ENCODE results near the gene PCBD2. TPM values are rescaled to one million over a fixed set of nuclear protein-coding genes. Genes with fewer than 3 reads are reported as not detected.

PCBD2 gene
- total and polyA plus RNA-seq, 2 donors (not counting 1 experiment from before 2014, with no cell fraction given), result 6.1 to 15.7 TPM

DNA sequence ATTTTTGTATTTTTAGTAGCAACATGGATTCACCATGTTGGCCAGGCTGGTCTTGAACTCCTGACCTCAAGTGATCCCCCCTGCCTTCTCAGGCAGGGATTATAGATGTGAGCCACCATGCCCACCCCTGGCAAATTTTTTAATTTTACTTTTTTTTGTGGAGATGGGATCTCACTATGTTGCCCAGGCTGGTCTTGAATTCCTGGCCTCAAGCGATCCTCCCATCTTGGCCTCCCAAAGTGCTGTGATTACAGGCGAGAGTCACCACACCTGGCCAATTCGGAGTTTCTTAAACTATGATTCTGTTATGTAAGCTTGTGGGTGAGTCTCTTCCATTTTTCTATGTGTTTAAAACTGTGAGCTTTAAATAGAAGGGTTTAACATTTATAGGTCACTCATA is 27.6 kb downstream of the PCBD2 start:
- Mint-ChIP-seq H3K4me3 (no peak overlapping the region), H3K9me3 (ENCODE audit: insufficient read depth) (no peaks in the 10 kb centered on the region), H3K4me1 (no peaks in the 10 kb centered on the region), H3K27ac (no peak overlapping the region), H3K27me3 (no peaks in the 10 kb centered on the region)
- no peaks in the 10 kb centered on the region for H3K27me3 ChIP-seq (replicated peaks in 1 of 4; ENCODE audit: control extremely low read depth in 1 of 4, control insufficient read depth in 3 of 4, insufficient read depth in 4 of 4, low read length in 3 of 4)
- no peak for DNase-seq
- ATAC-seq (ENCODE audit: low read depth), result no peak
- no peak overlapping the region for H3K4me2 ChIP-seq (replicated peaks; ENCODE audit: low read depth, low read length, poor library complexity, severe bottlenecking)
- H3K9ac ChIP-seq (ENCODE audit: low read length), result no peak overlapping the region
- no peak overlapping the region for H3K27ac ChIP-seq (ENCODE audit: low read length in 2 of 2)
- H3K4me1 ChIP-seq (ENCODE audit: control insufficient read depth in 2 of 2, insufficient read depth in 2 of 2, low read length in 2 of 2), result no peaks in the 10 kb centered on the region
- POLR2A ChIA-PET, result no interaction called here
- no peaks in the 10 kb centered on the region for H3K9me3 ChIP-seq (ENCODE audit: control extremely low read depth in 1 of 3, control insufficient read depth in 2 of 3, insufficient read depth in 1 of 3, low read length in 2 of 3)
- no peak overlapping the region for H3K4me3 ChIP-seq (ENCODE audit: control extremely low read depth in 1 of 5, extremely low read depth in 1 of 5, insufficient read depth in 1 of 5, low read depth in 2 of 5, low read length in 4 of 5)
- no peaks in the 10 kb centered on the region for H4K20me1 ChIP-seq (ENCODE audit: control insufficient read depth, insufficient read depth, low read length, poor library complexity, severe bottlenecking)
- H3K36me3 ChIP-seq (replicated peaks in 1 of 2; ENCODE audit: control extremely low read depth in 1 of 2, control insufficient read depth in 1 of 2, extremely low read depth in 1 of 2, insufficient read depth in 2 of 2, low read length in 1 of 2), result peaks cover 3 to 30% of the 10 kb centered on the region in 2 experiments
- no peak for TF ChIP-seq EZH2 (IDR thresholded peaks at IDR 0.05; ENCODE audit: borderline replicate concordance, insufficient read depth, low read depth, low read length, poor library complexity, severe bottlenecking)
- TF ChIP-seq, protein P1, sequence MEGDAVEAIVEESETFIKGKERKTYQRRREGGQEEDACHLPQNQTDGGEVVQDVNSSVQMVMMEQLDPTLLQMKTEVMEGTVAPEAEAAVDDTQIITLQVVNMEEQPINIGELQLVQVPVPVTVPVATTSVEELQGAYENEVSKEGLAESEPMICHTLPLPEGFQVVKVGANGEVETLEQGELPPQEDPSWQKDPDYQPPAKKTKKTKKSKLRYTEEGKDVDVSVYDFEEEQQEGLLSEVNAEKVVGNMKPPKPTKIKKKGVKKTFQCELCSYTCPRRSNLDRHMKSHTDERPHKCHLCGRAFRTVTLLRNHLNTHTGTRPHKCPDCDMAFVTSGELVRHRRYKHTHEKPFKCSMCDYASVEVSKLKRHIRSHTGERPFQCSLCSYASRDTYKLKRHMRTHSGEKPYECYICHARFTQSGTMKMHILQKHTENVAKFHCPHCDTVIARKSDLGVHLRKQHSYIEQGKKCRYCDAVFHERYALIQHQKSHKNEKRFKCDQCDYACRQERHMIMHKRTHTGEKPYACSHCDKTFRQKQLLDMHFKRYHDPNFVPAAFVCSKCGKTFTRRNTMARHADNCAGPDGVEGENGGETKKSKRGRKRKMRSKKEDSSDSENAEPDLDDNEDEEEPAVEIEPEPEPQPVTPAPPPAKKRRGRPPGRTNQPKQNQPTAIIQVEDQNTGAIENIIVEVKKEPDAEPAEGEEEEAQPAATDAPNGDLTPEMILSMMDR (IDR thresholded peaks at IDR 0.05), result no peak
- no peaks in the 10 kb centered on the region for H3K79me2 ChIP-seq (ENCODE audit: control insufficient read depth, insufficient read depth, low read length)
- 100% methylated on average over 1 of the region's 3 CpGs for WGBS (ENCODE audit: insufficient coverage)
- CTCF ChIA-PET, result interaction anchor here (0.6 kb wide), 1 partner anchor 33 kb away, joined by 3 read pairs; no protein-coding TSS in a partner anchor
- intact Hi-C loops (cut with micrococcal nuclease), result no loop called here
- H2AFZ ChIP-seq (ENCODE audit: insufficient read depth, low read depth, low read length, poor library complexity, severe bottlenecking), result no peak overlapping the region

DNA sequence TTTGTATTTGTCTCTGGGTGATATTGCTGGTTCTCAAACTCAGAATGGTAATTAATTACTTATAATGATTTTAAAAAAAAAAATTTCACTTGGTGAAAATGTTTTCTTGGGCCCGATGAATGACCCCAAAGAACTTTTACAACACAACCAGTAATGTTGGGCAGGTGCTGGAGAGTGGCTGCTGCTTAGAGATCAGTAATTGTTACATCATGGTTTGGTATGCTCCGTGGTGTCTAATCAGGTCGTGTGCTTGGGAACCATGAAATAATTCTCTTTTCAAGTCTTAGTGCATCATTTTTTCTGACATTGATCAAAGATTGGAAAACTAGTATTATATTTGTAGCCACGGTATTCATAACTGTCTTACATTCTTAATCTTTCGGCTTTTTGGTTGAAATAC is 29.3 kb downstream of the PCBD2 start:
- H3K27me3 ChIP-seq (replicated peaks in 1 of 4; ENCODE audit: control extremely low read depth in 1 of 4, control insufficient read depth in 3 of 4, insufficient read depth in 4 of 4, low read length in 3 of 4), result no peaks in the 10 kb centered on the region
- H4K20me1 ChIP-seq (ENCODE audit: control insufficient read depth, insufficient read depth, low read length, poor library complexity, severe bottlenecking), result no peaks in the 10 kb centered on the region
- intact Hi-C loops (cut with micrococcal nuclease), result no loop called here
- ATAC-seq (ENCODE audit: low read depth) (no peak), DNase-seq (no peak)
- no peak overlapping the region for H3K27ac ChIP-seq (ENCODE audit: low read length in 2 of 2)
- no peaks in the 10 kb centered on the region for H3K79me2 ChIP-seq (ENCODE audit: control insufficient read depth, insufficient read depth, low read length)
- H3K9me3 ChIP-seq (ENCODE audit: control extremely low read depth in 1 of 3, control insufficient read depth in 2 of 3, insufficient read depth in 1 of 3, low read length in 2 of 3), result no peaks in the 10 kb centered on the region
- H3K9ac ChIP-seq (ENCODE audit: low read length), result no peak overlapping the region
- no CpG with 5 or more reads among the region's 5 CpGs for WGBS (ENCODE audit: insufficient coverage)
- no peak overlapping the region for H3K4me3 ChIP-seq (ENCODE audit: control extremely low read depth in 1 of 5, extremely low read depth in 1 of 5, insufficient read depth in 1 of 5, low read depth in 2 of 5, low read length in 4 of 5)
- TF ChIP-seq, protein P1 (IDR thresholded peaks at IDR 0.05), result no peak
- no peak for TF ChIP-seq EZH2 (IDR thresholded peaks at IDR 0.05; ENCODE audit: borderline replicate concordance, insufficient read depth, low read depth, low read length, poor library complexity, severe bottlenecking)
- CTCF ChIA-PET, result no interaction called here
- no peak overlapping the region for H3K27ac Mint-ChIP-seq
- H3K4me1 Mint-ChIP-seq, result no peaks in the 10 kb centered on the region
- no peaks in the 10 kb centered on the region for H3K9me3 Mint-ChIP-seq (ENCODE audit: insufficient read depth)
- POLR2A ChIA-PET, result no interaction called here
- H3K4me3 Mint-ChIP-seq, result no peak overlapping the region
- no peaks in the 10 kb centered on the region for H3K27me3 Mint-ChIP-seq
- H3K4me2 ChIP-seq (replicated peaks; ENCODE audit: low read depth, low read length, poor library complexity, severe bottlenecking), result no peak overlapping the region
- no peak overlapping the region for H2AFZ ChIP-seq (ENCODE audit: insufficient read depth, low read depth, low read length, poor library complexity, severe bottlenecking)
- peaks cover 3 to 38% of the 10 kb centered on the region in 2 experiments for H3K36me3 ChIP-seq (replicated peaks in 1 of 2; ENCODE audit: control extremely low read depth in 1 of 2, control insufficient read depth in 1 of 2, extremely low read depth in 1 of 2, insufficient read depth in 2 of 2, low read length in 1 of 2)
- H3K4me1 ChIP-seq (ENCODE audit: control insufficient read depth in 2 of 2, insufficient read depth in 2 of 2, low read length in 2 of 2), result no peaks in the 10 kb centered on the region

Measured in B cell (primary cell).